Measurements from ENCODE around the gene TMEM109. TPM values are rescaled to one million over a fixed set of nuclear protein-coding genes. Genes with fewer than 3 reads are reported as not detected.

TMEM109 gene
- polyA plus RNA-seq, 2 of the 4 experiments (the other 2 are of a cell fraction) = 40.9 to 93.0 TPM

- TF ChIP-seq PBX3 (IDR thresholded peaks at IDR 0.05) (no peak), EHMT2 (IDR thresholded peaks at IDR 0.05; ENCODE audit: low read depth) (no peak), POLR2AphosphoS2 (conservative IDR thresholded peaks at IDR 0.05; ENCODE audit: low read length) (no peak), ZNF302 (CRISPR knock-in tag; IDR thresholded peaks at IDR 0.05) (no peak), MAZ (IDR thresholded peaks at IDR 0.05; ENCODE audit: borderline replicate concordance, low read depth, low read length) (no peak), EHF (CRISPR knock-in tag; IDR thresholded peaks at IDR 0.05) (no peak)
These were observed 37.6 kb downstream of the TMEM109 start (continued) for GRCh38 chr11:60951606-60951903.

GRCh38 chr11:60951904-60952741 is 38.2 kb downstream of the TMEM109 start, which contains the start of gene SLC15A3:
Gene SLC15A3 (minus strand): TSS chr11:60952176. CDS start chr11:60951551, 625 bp downstream.
- Histone ChIP-seq H3K4me1 (no peaks in the 10 kb centered on the region), H3K9me3 (no peaks in the 10 kb centered on the region), H3K4me3 (no peak within 1 kb of the TSS), H3K27ac (no peak within 1 kb of the TSS), H3K4me2 (no peak within 1 kb of the TSS)
- ATAC-seq = no peak; a peak in 1 of 6 replicates
- no peak for FAIRE-seq
- CTCF ChIA-PET = interaction anchor here (1.6 kb wide), 1 partner anchor 12 kb away, joined by 4 read pairs; no protein-coding TSS in a partner anchor
- POLR2A ChIA-PET = no interaction called here
- TF ChIP-seq RCOR1 (IDR thresholded peaks at IDR 0.05; ENCODE audit: low read depth, low read length) (no peak), EHMT2 (IDR thresholded peaks at IDR 0.05; ENCODE audit: low read depth) (no peak), CHD2 (IDR thresholded peaks at IDR 0.05; ENCODE audit: low read length, partially characterized antibody) (no peak), CTCF (IDR thresholded peaks at IDR 0.05) (no peak), HMGXB4 (CRISPR knock-in tag; IDR thresholded peaks at IDR 0.05; ENCODE audit: borderline replicate concordance) (no peak), BHLHE40 (IDR thresholded peaks at IDR 0.05; ENCODE audit: low read depth, low read length) (no peak)
- no peak for DNase-seq (ENCODE audit: low read depth in 1 of 2, low spot score in 1 of 2)
- 85% methylated on average over 23 of the region's 23 CpGs for WGBS (ENCODE audit: missing lambda C conversion rate)

GRCh38 chr11:60952742-60953170 is 38.8 kb downstream of the TMEM109 start:
- CTCF ChIA-PET = interaction anchor here (0.7 to 2.1 kb wide), 3 partner anchors 11 to 122 kb away, joined by 3 to 6 read pairs (median 4); no protein-coding TSS in a partner anchor
- ATAC-seq = no peak; a peak in 1 of 6 replicates
- POLR2A ChIA-PET = no interaction called here
- DNase-seq (ENCODE audit: low read depth in 1 of 2, low spot score in 1 of 2) = no peak
- FAIRE-seq = no peak
- Histone ChIP-seq H3K9me3 (no peaks in the 10 kb centered on the region), H3K4me2 (no peak overlapping the region), H3K4me3 (no peak overlapping the region), H3K4me1 (no peaks in the 10 kb centered on the region), H3K27ac (no peak overlapping the region)
- 47% methylated on average over 3 of the region's 3 CpGs for WGBS (ENCODE audit: missing lambda C conversion rate)
- TF ChIP-seq HOXA7 (CRISPR knock-in tag; IDR thresholded peaks at IDR 0.05) (no peak), MAFK (IDR thresholded peaks at IDR 0.05; ENCODE audit: partially characterized antibody) (no peak), EHF (CRISPR knock-in tag; IDR thresholded peaks at IDR 0.05) (no peak), CEBPB (IDR thresholded peaks at IDR 0.05) (no peak), ZFP36 (IDR thresholded peaks at IDR 0.05; ENCODE audit: borderline replicate concordance, partially characterized antibody) (no peak), CBX2 (IDR thresholded peaks at IDR 0.05; ENCODE audit: borderline replicate concordance, low read depth) (no peak), ELK1 (IDR thresholded peaks at IDR 0.05; ENCODE audit: low read depth, low read length) (no peak), SREBF2 (IDR thresholded peaks at IDR 0.05) (no peak), FOSB (CRISPR knock-in tag; IDR thresholded peaks at IDR 0.05) (no peak), ZSCAN20 (CRISPR knock-in tag; IDR thresholded peaks at IDR 0.05) (no peak), REST (IDR thresholded peaks at IDR 0.05) (no peak), CBX8 (IDR thresholded peaks at IDR 0.05) (no peak), USF2 (IDR thresholded peaks at IDR 0.05) (no peak), SMC3 (IDR thresholded peaks at IDR 0.05) (no peak)
